GM12878 (cell line): ENCODE measurements around the gene FAM162A. TPM values are rescaled to one million over a fixed set of nuclear protein-coding genes. Genes with fewer than 3 reads are reported as not detected.

Experiments used
- ATAC-seq: fragments of 200-7000 bp; cut with Tn5 transposase; 3 replicates; pipeline ENCODE4 v1.9.1; 2020; ENCODE audit warnings: mild to moderate bottlenecking, moderate library complexity
- BruUV-seq: library from RNA; stranded (reverse); fragments of 400-500 nt; replicated peaks from 2 replicates; lab custom pipeline; 2021; lab: Mats Ljungman, UMichigan
- CTCF ChIA-PET: fragments of 300-600 bp; sonication (Branson Sonifier 250); formaldehyde crosslinking; extraction: SDS; loops from one replicate; lab custom pipeline; 2021; ENCODE audit warnings: inconsistent platforms; lab: Yijun Ruan, JAX
- POLR2A ChIA-PET: fragments of 350-600 bp; formaldehyde crosslinking; extraction: SDS; loops from one replicate; lab custom pipeline; 2021; ENCODE audit warnings: inconsistent platforms; lab: Charles Lee
- RAD21 ChIA-PET: fragments of 300-600 bp; sonication (Branson Sonifier 250); formaldehyde crosslinking; loops from one replicate; lab custom pipeline; 2023; ENCODE audit warnings: antibody characterized with exemption; ENCODE audit not compliant: unreplicated experiment; lab: Charles Lee
- SMC1A ChIA-PET: fragments of 300-600 bp; sonication (Branson Sonifier 250); formaldehyde crosslinking; loops from one replicate; lab custom pipeline; 2023; ENCODE audit not compliant: unreplicated experiment, uncharacterized antibody; lab: Charles Lee
- DNase-seq: peaks from one replicate; pipeline ENCODE4 v3.0.0-alpha.2; 2011; ENCODE audit warnings: low read depth, low spot score
- FAIRE-seq: peaks from 3 replicates; lab custom pipeline; 2011; peaks lifted over from hg19 to GRCh38; lab: Jason Lieb, UNC
- H2AFZ ChIP-seq: 2 replicates; pipeline ENCODE4 v1.6.0; 2011; ENCODE audit warnings: low read depth, low read length, control low read depth; ENCODE audit not compliant: control insufficient read depth
- H3K27ac ChIP-seq: 2 replicates; pipeline ENCODE4 v1.5.1; 2011; ENCODE audit warnings: control low read depth; ENCODE audit not compliant: control insufficient read depth, insufficient read depth
- H3K27me3 ChIP-seq, 2 experiments: replicated peaks in 1 of 2; 2 replicates each; pipeline versions ENCODE4 v1.6.0 to v1.6.1; 2011; ENCODE audit warnings: low read length in 1 of 2; ENCODE audit not compliant: control insufficient read depth in 2 of 2, insufficient read depth in 2 of 2
- H3K36me3 ChIP-seq, 2 experiments: 2 replicates each; pipeline ENCODE4 v1.5.1; 2011; ENCODE audit warnings: low read length in 1 of 2; ENCODE audit not compliant: control insufficient read depth in 2 of 2, insufficient read depth in 2 of 2
- H3K4me1 ChIP-seq: 2 replicates; pipeline ENCODE4 v1.6.1; 2011; ENCODE audit warnings: mild to moderate bottlenecking, low read length, moderate library complexity, mixed read lengths; ENCODE audit not compliant: control insufficient read depth, insufficient read depth
- H3K4me2 ChIP-seq: 2 replicates; pipeline ENCODE4 v1.6.0; 2011; ENCODE audit warnings: control low read depth; ENCODE audit not compliant: control insufficient read depth, insufficient read depth
- H3K4me3 ChIP-seq: fragments of 200-600 bp; sonication (generic); 2 replicates; pipeline ENCODE4 v1.5.1; 2016
- H3K79me2 ChIP-seq: 2 replicates; pipeline ENCODE4 v1.6.0; 2011; ENCODE audit warnings: low read length; ENCODE audit not compliant: control insufficient read depth, insufficient read depth
- H3K9ac ChIP-seq: 2 replicates; pipeline ENCODE4 v1.8.0; 2011; ENCODE audit warnings: low read length, control low read depth, mixed read lengths; ENCODE audit not compliant: control insufficient read depth, insufficient read depth
- H3K9me3 ChIP-seq: replicated peaks from 3 replicates; pipeline ENCODE4 v1.5.1; 2011; ENCODE audit warnings: mild to moderate bottlenecking, low read length; ENCODE audit not compliant: control insufficient read depth, insufficient read depth
- H4K20me1 ChIP-seq: 2 replicates; pipeline ENCODE4 v1.6.0; 2011; ENCODE audit not compliant: control insufficient read depth, insufficient read depth
- BHLHE40 ChIP-seq, 2 experiments: fragments of 450-650 bp in 1 of 2; IDR thresholded peaks; 2 replicates each; pipeline ENCODE4 v1.6.1; 2011 to 2017; ENCODE audit warnings: low read depth in 2 of 2, borderline replicate concordance in 1 of 2, improper control_type of control experiment in 1 of 2, low read length in 1 of 2, mild to moderate bottlenecking in 1 of 2
- CBFB ChIP-seq: IDR thresholded peaks from 2 replicates; pipeline ENCODE4 v1.6.1; 2016; ENCODE audit warnings: antibody characterized with exemption, low read depth
- RAD51 ChIP-seq: fragments of 450-650 bp; IDR thresholded peaks from 2 replicates; pipeline ENCODE4 v1.6.1; 2016; ENCODE audit warnings: moderate library complexity, mild to moderate bottlenecking, inconsistent platforms
- SMAD5 ChIP-seq: IDR thresholded peaks from 2 replicates; pipeline ENCODE4 v1.6.1; 2016; ENCODE audit warnings: antibody characterized with exemption, low read depth
- SP1 ChIP-seq: IDR thresholded peaks from one replicate; pipeline ENCODE4 v1.6.1; 2011; ENCODE audit warnings: low read depth, low read length
- SPI1 ChIP-seq: IDR thresholded peaks from 2 replicates; pipeline ENCODE4 v1.6.1; 2011; ENCODE audit warnings: low read depth, mild to moderate bottlenecking, low read length, moderate library complexity, borderline replicate concordance; ENCODE audit not compliant: insufficient read depth
- TCF12 ChIP-seq: IDR thresholded peaks from 2 replicates; pipeline ENCODE4 v1.6.1; 2011; ENCODE audit warnings: low read depth, mild to moderate bottlenecking, low read length
- ZZZ3 ChIP-seq: IDR thresholded peaks from 2 replicates; pipeline ENCODE4 v1.6.1; 2011; ENCODE audit warnings: low read depth; ENCODE audit not compliant: control insufficient read depth, insufficient read length
- WGBS: methylation state at CpG from one replicate; pipeline ENCODE4 v1.1.6; 2016; ENCODE audit warnings: low lambda C conversion rate; ENCODE audit not compliant: insufficient replicate concordance, insufficient coverage; ENCODE audit errors: missing lambda C conversion rate; 5-methylcytosine and 5-hydroxymethylcytosine counted together
- in situ Hi-C: fragments of 300-500 bp; cut with MboI; formaldehyde crosslinking; loops from 9 replicates; pipeline ENCODE4 v1.14.3; 2018; ENCODE audit warnings: mixed read lengths
- intact Hi-C: fragments of 100-400 bp; cut with micrococcal nuclease; formaldehyde crosslinking; loops from one replicate; pipeline ENCODE4 v1.14.2; 2022; ENCODE audit not compliant: unreplicated experiment
- polyA plus RNA-seq, 11 experiments: library from polyadenylated mRNA; depleted of rRNA in 4 of 11; unstranded in 6 of 11; stranded (reverse) in 5 of 11; fragments of >200 nt; fragmentation: Nextera tagmentation in 4 of 11; fragmentation: Illumina TruSeq in 1 of 11; extraction: Ambion mirVana in 4 of 11; extraction: Trizol in 1 of 11; gene quantifications; 1 replicate in 1 of 11; 2 replicates in 10 of 11; pipeline versions ENCODE4 v1.2.1 to v1.2.3, GENCODE V29; 2011 to 2016; ENCODE audit warnings: inconsistent platforms in 2 of 11, missing spikeins in 2 of 11, low read depth in 1 of 11
- total RNA-seq, 4 experiments: library from RNA; depleted of rRNA in 3 of 4; stranded (reverse); fragments of >200 nt in 3 of 4; fragmentation: Illumina TruSeq in 1 of 4; extraction: Trizol in 1 of 4; gene quantifications; 2 replicates each; pipeline versions ENCODE4 v1.2.1 to v1.2.3, GENCODE V29; 2013 to 2021
- TF ChIP-seq, protein P1 (sequence below): fragments of 450-650 bp; IDR thresholded peaks from 2 replicates; pipeline ENCODE4 v1.6.1; 2017; ENCODE audit warnings: mild to moderate bottlenecking, moderate library complexity

Gene FAM162A
- total and polyA plus RNA-seq, 10 of the 15 experiments (the other 5 are each of a cell fraction or from before 2014, with no cell fraction given) = 59.2 to 346 (median 149) TPM

DNA sequence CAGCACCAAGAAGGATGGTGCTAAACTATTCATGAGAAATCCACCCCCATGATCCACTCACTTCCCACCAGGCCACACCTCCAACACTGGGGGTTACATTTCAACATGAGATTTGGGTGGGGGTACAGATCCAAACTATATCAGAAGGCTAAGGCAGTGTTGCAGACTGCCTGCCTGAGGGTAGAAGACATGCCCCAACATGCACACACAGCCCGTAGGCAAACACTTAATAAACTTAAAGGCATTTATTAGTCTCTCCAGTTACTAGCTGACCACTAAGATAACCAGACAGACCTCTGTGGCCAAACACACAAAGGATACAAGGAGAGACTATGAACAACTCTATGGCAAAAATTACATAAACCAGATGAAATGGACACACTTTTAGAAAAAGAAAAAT, 10.2 kb downstream of the FAM162A start:
- POLR2A ChIA-PET = interaction anchor here (1.2 to 1.7 kb wide), 3 partner anchors 10 to 285 kb away, joined by 4 to 11 read pairs (median 5); partner anchors contain the start of genes FAM162A, MIX23 and WDR5B
- H2AFZ ChIP-seq = no peak overlapping the region
- H3K9me3 ChIP-seq = no peaks in the 10 kb centered on the region
- ATAC-seq (0 out of 3 replicates have a peak, but pooled peaks have one; percentile 14), FAIRE-seq (peak; percentile 65), DNase-seq (no peak)
- no peaks in the 10 kb centered on the region for H3K27me3 ChIP-seq
- RAD21 ChIA-PET = interaction anchor here (1.0 to 3.2 kb wide), 5 partner anchors 22 to 285 kb away, joined by 4 to 22 read pairs (median 8); partner anchors contain the start of gene WDR5B
- H3K36me3 ChIP-seq = peaks cover 2 to 6% of the 10 kb centered on the region in 2 experiments; a peak in 2 of 4 replicates
- intact Hi-C loops (loop anchor here (10.0 kb wide), 2 partner anchors 141 to 631 kb away; partner anchors contain the start of gene SEMA5B), in situ Hi-C loops (no loop called here)
- CTCF ChIA-PET = interaction anchor here (0.8 to 6.3 kb wide), 16 partner anchors 9 to 361 kb away, joined by 3 to 72 read pairs (median 7); partner anchors contain the start of genes FAM162A, MIX23 and WDR5B
- BruUV-seq = no TSS peak
- no peaks in the 10 kb centered on the region for H4K20me1 ChIP-seq
- peak overlapping the region; percentile 18; the same call in 1 of the 2 replicates for H3K27ac ChIP-seq
- TF ChIP-seq SPI1 = no peak
- no peak overlapping the region for H3K9ac ChIP-seq
- H3K4me3 ChIP-seq = no peak overlapping the region
- SMC1A ChIA-PET = interaction anchor here (0.6 to 6.7 kb wide), 11 partner anchors 9 to 586 kb away, joined by 3 to 70 read pairs (median 10); partner anchors contain the start of genes FAM162A and WDR5B
- H3K79me2 ChIP-seq = peaks cover 21% of the 10 kb centered on the region
- H3K4me2 ChIP-seq = no peak overlapping the region
- WGBS = 0% methylated on average over 1 of the region's 1 CpG
- no peaks in the 10 kb centered on the region; the same call in 1 of the 2 replicates for H3K4me1 ChIP-seq

DNA sequence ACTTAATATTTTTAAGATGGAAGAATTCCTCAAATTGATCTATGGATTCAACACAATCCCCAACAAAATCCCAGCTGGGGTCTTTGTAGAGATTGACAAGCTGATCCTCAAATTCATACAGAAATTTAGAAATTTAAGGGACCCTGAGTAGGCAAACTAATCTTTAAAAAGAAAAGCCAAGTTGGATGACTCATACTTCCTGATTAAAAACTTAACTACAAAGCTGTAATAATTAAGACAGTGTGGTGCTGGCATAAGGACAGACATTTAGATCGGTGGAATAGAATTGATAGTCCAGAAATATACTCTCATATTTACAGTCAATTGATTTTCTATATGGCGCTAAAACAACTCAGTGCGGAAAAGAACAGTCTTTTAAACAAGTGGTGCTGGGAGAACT, 11.6 kb downstream of the FAM162A start:
- H4K20me1 ChIP-seq = no peaks in the 10 kb centered on the region
- no peaks in the 10 kb centered on the region for H3K27me3 ChIP-seq
- ATAC-seq = 0 out of 3 replicates have a peak, but pooled peaks have one; percentile 16
- H2AFZ ChIP-seq = no peak overlapping the region
- no peak for FAIRE-seq
- no peak for DNase-seq
- BruUV-seq = no TSS peak
- POLR2A ChIA-PET = interaction anchor here (0.9 kb wide), 1 partner anchor 9 kb away, joined by 3 read pairs; no protein-coding TSS in a partner anchor
- H3K4me1 ChIP-seq = no peaks in the 10 kb centered on the region
- in situ Hi-C loops = no loop called here
- intact Hi-C loops = loop anchor here (10.0 kb wide), 2 partner anchors 139 to 629 kb away; partner anchors contain the start of gene SEMA5B
- H3K4me2 ChIP-seq = no peak overlapping the region
- CTCF ChIA-PET = interaction anchor here (0.9 to 1.3 kb wide), 2 partner anchors 11 to 12 kb away, joined by 3 to 4 read pairs; partner anchors contain the start of gene FAM162A
- peaks cover 13% of the 10 kb centered on the region for H3K79me2 ChIP-seq
- H3K36me3 ChIP-seq = peaks cover 2 to 6% of the 10 kb centered on the region in 2 experiments; a peak in 2 of 4 replicates
- no peaks in the 10 kb centered on the region for H3K9me3 ChIP-seq
- H3K4me3 ChIP-seq = no peak overlapping the region
- no peak overlapping the region for H3K9ac ChIP-seq
- SMC1A ChIA-PET = interaction anchor here (0.6 to 1.4 kb wide), 5 partner anchors 10 to 139 kb away, joined by 3 to 5 read pairs (median 3); partner anchors contain the start of gene FAM162A
- no peak overlapping the region for H3K27ac ChIP-seq
- RAD21 ChIA-PET = interaction anchor here (0.9 to 1.1 kb wide), 2 partner anchors 11 to 21 kb away, joined by 3 read pairs; partner anchors contain the start of genes FAM162A and WDR5B
- 67% methylated on average over 3 of the region's 3 CpGs for WGBS
- no peak for TF ChIP-seq ZZZ3
- TF ChIP-seq CBFB = no peak
- TF ChIP-seq, protein P1, sequence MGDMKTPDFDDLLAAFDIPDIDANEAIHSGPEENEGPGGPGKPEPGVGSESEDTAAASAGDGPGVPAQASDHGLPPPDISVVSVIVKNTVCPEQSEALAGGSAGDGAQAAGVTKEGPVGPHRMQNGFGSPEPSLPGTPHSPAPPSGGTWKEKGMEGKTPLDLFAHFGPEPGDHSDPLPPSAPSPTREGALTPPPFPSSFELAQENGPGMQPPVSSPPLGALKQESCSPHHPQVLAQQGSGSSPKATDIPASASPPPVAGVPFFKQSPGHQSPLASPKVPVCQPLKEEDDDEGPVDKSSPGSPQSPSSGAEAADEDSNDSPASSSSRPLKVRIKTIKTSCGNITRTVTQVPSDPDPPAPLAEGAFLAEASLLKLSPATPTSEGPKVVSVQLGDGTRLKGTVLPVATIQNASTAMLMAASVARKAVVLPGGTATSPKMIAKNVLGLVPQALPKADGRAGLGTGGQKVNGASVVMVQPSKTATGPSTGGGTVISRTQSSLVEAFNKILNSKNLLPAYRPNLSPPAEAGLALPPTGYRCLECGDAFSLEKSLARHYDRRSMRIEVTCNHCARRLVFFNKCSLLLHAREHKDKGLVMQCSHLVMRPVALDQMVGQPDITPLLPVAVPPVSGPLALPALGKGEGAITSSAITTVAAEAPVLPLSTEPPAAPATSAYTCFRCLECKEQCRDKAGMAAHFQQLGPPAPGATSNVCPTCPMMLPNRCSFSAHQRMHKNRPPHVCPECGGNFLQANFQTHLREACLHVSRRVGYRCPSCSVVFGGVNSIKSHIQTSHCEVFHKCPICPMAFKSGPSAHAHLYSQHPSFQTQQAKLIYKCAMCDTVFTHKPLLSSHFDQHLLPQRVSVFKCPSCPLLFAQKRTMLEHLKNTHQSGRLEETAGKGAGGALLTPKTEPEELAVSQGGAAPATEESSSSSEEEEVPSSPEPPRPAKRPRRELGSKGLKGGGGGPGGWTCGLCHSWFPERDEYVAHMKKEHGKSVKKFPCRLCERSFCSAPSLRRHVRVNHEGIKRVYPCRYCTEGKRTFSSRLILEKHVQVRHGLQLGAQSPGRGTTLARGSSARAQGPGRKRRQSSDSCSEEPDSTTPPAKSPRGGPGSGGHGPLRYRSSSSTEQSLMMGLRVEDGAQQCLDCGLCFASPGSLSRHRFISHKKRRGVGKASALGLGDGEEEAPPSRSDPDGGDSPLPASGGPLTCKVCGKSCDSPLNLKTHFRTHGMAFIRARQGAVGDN = no peak
- no peak for TF ChIP-seq RAD51
- TF ChIP-seq SP1 = no peak
- TF ChIP-seq SMAD5 = no peak
- no peak for TF ChIP-seq TCF12
- no peak for TF ChIP-seq BHLHE40 (IDR thresholded peaks at IDR 0.05; ENCODE audit: borderline replicate concordance in 1 of 2, low read depth in 2 of 2, low read length in 1 of 2)
